ENCODE measurements around the gene C14orf93.

The C14orf93 gene

DNA sequence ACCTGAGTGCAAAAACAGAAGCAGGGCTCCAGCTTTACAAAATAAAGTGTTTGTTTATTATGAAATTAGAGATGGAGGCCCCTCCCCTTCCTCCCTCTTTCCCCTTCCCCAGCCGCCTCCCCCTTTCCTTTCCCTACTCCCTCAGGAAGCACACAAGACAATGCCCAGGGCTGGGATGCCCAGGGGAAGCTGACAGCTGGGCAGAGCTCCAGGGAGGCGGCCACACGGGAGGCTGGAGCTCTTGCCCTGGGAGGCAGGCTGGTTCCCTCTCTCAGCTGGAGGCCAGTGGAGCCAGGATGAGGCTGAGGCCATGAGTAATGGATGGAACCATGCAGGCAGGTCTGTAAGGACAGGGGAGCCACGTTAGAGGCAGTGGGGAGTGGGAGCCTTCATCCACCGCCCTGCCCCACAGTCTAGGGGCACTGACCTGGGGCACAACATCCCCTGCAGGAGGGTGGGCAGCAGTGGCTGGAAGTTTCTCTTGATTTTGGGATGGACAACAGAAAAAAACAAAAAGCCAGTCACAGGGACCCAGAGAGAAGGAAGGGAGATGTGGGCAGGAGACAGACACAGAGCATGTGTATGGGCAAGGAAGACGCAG is 37.2 kb upstream of the C14orf93 start:
- no peak for DNase-seq (ENCODE audit: extremely low read depth, insufficient read length)
- TF ChIP-seq, protein P1, sequence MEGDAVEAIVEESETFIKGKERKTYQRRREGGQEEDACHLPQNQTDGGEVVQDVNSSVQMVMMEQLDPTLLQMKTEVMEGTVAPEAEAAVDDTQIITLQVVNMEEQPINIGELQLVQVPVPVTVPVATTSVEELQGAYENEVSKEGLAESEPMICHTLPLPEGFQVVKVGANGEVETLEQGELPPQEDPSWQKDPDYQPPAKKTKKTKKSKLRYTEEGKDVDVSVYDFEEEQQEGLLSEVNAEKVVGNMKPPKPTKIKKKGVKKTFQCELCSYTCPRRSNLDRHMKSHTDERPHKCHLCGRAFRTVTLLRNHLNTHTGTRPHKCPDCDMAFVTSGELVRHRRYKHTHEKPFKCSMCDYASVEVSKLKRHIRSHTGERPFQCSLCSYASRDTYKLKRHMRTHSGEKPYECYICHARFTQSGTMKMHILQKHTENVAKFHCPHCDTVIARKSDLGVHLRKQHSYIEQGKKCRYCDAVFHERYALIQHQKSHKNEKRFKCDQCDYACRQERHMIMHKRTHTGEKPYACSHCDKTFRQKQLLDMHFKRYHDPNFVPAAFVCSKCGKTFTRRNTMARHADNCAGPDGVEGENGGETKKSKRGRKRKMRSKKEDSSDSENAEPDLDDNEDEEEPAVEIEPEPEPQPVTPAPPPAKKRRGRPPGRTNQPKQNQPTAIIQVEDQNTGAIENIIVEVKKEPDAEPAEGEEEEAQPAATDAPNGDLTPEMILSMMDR (IDR thresholded peaks at IDR 0.05; ENCODE audit: insufficient read depth, low read length, poor library complexity, severe bottlenecking) = no peak
- Histone ChIP-seq H3K4me3 (replicated peaks; ENCODE audit: low read depth, low read length) (no peak overlapping the region), H3K27me3 (replicated peaks; ENCODE audit: control insufficient read depth, insufficient read depth, low read length) (no peaks in the 10 kb centered on the region; the same call in 1 of the 2 replicates), H3K36me3 (ENCODE audit: control insufficient read depth, insufficient read depth, low read length) (no peaks in the 10 kb centered on the region)

DNA sequence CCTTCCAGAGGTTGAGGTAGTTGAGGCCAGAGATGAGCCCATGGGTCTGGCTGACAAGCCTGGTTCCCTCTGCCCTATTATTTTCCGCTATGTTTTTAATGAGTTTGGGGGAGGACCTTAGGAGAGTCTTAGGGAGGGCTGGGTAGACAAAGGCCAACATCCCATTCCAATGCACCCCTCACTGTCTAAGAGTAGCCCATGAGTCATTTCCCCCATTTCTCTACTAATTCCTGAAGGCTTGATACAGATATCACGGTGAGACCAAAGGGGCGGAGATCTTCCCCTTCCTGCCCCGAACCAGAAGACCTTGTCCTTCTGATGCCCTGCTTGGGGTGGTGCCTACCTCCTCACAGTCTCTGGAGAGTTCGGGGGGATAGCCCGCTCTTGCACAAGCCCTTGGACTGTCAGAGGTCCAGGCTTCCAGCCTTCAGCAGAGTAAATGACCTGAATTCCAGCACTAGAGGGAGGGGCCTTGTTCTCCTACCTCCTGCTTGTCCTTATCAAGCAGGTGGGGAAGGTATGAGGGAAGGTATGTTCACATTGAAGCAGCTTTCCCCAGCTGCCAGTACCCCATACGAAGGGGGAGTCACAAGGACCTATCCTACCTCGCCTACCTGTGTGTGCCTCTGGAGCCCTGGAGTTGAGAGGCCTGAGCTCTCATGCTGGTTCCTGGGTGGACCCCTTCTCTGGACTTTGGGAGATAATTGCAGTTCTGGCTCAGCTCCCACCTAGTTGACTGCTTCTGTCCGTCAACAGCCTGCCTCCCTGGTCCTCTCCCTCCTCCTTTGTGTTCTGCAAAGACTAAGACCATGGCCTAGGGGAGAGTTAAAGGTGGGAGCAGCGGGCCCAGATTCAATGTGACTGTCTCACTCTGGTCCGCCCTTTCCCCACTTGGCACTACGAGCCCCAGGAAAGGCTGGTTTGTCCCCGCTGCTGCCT is 35.7 kb upstream of the C14orf93 start:
- no peak for DNase-seq (ENCODE audit: extremely low read depth, insufficient read length)
- Histone ChIP-seq H3K36me3 (ENCODE audit: control insufficient read depth, insufficient read depth, low read length) (no peaks in the 10 kb centered on the region), H3K27me3 (replicated peaks; ENCODE audit: control insufficient read depth, insufficient read depth, low read length) (no peaks in the 10 kb centered on the region; the same call in 1 of the 2 replicates), H3K4me3 (replicated peaks; ENCODE audit: low read depth, low read length) (no peak overlapping the region)
- TF ChIP-seq, protein P1 (IDR thresholded peaks at IDR 0.05; ENCODE audit: insufficient read depth, low read length, poor library complexity, severe bottlenecking) = no peak

DNA sequence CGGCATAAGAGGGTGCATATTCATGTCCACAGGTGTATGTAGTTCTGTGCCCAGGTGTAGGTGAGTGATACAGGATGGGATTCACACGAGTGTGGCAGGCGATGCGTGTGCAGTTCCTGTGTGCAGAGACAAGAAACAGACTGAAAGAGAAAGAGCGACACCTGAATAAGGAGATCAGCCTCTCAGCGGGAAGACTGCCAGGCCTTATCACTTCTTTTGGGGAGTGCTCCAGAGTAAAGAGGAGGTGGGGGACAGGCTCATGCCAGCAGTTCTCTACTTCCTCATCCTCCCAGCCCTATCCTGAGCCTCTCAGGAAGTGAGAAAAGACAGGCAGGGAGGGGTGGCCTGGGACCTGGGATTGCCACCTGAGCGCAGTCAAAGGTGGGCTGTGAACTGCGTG is 34.9 kb upstream of the C14orf93 start:
- H3K27me3 ChIP-seq (replicated peaks; ENCODE audit: control insufficient read depth, insufficient read depth, low read length) = no peaks in the 10 kb centered on the region; the same call in 1 of the 2 replicates
- no peaks in the 10 kb centered on the region for H3K36me3 ChIP-seq (ENCODE audit: control insufficient read depth, insufficient read depth, low read length)
- DNase-seq (ENCODE audit: extremely low read depth, insufficient read length) = no peak
- TF ChIP-seq, protein P1 (IDR thresholded peaks at IDR 0.05; ENCODE audit: insufficient read depth, low read length, poor library complexity, severe bottlenecking) = no peak
- H3K4me3 ChIP-seq (replicated peaks; ENCODE audit: low read depth, low read length) = no peak overlapping the region

DNA sequence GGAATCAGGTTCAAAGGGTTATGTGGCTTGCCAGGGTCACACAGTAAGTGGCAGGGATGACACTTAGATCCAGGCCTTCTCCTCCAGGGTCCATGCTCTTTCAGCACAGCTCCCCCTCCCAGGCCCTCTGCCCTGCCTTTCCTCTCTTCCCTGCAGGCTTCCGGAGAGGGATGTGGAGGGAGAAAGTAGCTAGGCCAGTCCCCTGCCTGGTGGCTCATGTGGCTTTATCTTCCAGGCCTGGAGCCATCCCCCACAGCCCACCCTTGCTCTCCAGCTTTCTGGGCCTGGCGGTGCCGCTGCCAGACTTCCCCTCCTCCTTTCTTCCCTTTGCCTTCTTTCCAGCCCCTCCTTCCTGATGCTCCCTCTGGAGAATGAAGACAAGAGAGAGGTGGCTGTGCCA is 33.8 kb upstream of the C14orf93 start:
- H3K27me3 ChIP-seq (replicated peaks; ENCODE audit: control insufficient read depth, insufficient read depth, low read length) = no peaks in the 10 kb centered on the region; the same call in 1 of the 2 replicates
- DNase-seq (ENCODE audit: extremely low read depth, insufficient read length) = no peak
- TF ChIP-seq, protein P1 (IDR thresholded peaks at IDR 0.05; ENCODE audit: insufficient read depth, low read length, poor library complexity, severe bottlenecking) = no peak

DNA sequence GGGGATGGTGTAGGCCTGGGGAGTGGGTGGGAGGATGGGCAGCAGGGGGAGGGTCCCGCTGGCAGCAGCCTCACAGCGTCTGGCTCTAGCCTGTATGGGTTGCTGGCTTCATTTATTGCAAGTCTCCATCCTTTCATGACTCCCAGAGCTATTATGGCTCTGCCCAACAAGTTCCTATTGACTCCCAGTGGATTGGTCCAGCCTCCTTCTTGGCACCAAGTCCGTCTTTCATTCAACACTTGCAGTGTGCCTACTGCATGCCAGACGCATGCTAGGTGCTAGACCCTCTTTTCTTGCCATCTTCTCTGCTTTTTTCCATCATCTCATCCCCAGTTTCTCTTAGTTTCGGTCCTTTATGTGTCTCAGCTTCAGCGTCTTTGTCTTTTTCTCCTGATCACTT is 33.2 kb upstream of the C14orf93 start:
- no peak for DNase-seq (ENCODE audit: extremely low read depth, insufficient read length)
- H3K4me3 ChIP-seq (replicated peaks; ENCODE audit: low read depth, low read length) = no peak overlapping the region
- TF ChIP-seq, protein P1 (IDR thresholded peaks at IDR 0.05; ENCODE audit: insufficient read depth, low read length, poor library complexity, severe bottlenecking) = no peak

More for the DNA sequence above, 33.8 kb upstream of the C14orf93 start:
- Histone ChIP-seq H3K4me3 (replicated peaks; ENCODE audit: low read depth, low read length) (no peak overlapping the region), H3K36me3 (ENCODE audit: control insufficient read depth, insufficient read depth, low read length) (no peaks in the 10 kb centered on the region)

More for the DNA sequence above, 33.2 kb upstream of the C14orf93 start:
- Histone ChIP-seq H3K27me3 (replicated peaks; ENCODE audit: control insufficient read depth, insufficient read depth, low read length) (no peaks in the 10 kb centered on the region; the same call in 1 of the 2 replicates), H3K36me3 (ENCODE audit: control insufficient read depth, insufficient read depth, low read length) (no peaks in the 10 kb centered on the region)
